HepG2 (cell line): Measurements from ENCODE around the gene CEP68. TPM values are rescaled to one million over a fixed set of nuclear protein-coding genes. Genes with fewer than 3 reads are reported as not detected.

Experiments used
- CC2D1A ChIP-seq: sonication (generic); formaldehyde crosslinking; IDR thresholded peaks from 2 replicates; pipeline ENCODE4 v1.8.1; 2023; ENCODE audit warnings: mild to moderate bottlenecking, missing genetic modification reagents
- CCAR2 ChIP-seq: fragments of 200-400 bp; formaldehyde crosslinking; optimal IDR thresholded peaks from 2 replicates; pipeline ENCODE3; 2018; ENCODE audit warnings: low read depth, mild to moderate bottlenecking, low read length, moderate library complexity
- GFI1 ChIP-seq: sonication (generic); formaldehyde crosslinking; IDR thresholded peaks from 2 replicates; pipeline ENCODE4 v1.5.0; 2020; ENCODE audit warnings: missing genetic modification reagents, mild to moderate bottlenecking, borderline replicate concordance
- GMEB2 ChIP-seq: IDR thresholded peaks from 2 replicates; pipeline ENCODE4 v1.6.1; 2016; ENCODE audit warnings: missing biosample characterization, missing genetic modification reagents, low read depth
- HNRNPUL1 ChIP-seq: fragments of 200-400 bp; formaldehyde crosslinking; IDR thresholded peaks from 2 replicates; pipeline ENCODE4 v1.6.1; 2017; ENCODE audit warnings: low read depth, mild to moderate bottlenecking, low read length, moderate library complexity
- MZF1 ChIP-seq: sonication (generic); formaldehyde crosslinking; IDR thresholded peaks from 2 replicates; pipeline ENCODE4 v1.8.1; 2023; ENCODE audit warnings: mild to moderate bottlenecking, missing genetic modification reagents, borderline replicate concordance
- NFKB2 ChIP-seq: sonication (generic); formaldehyde crosslinking; IDR thresholded peaks from 2 replicates; pipeline ENCODE4 v1.4.0; 2020; ENCODE audit warnings: missing genetic modification reagents, borderline replicate concordance
- POGK ChIP-seq: sonication (generic); formaldehyde crosslinking; conservative IDR thresholded peaks from 2 replicates; pipeline ENCODE4 v1.8.0; 2022; ENCODE audit warnings: mild to moderate bottlenecking, moderate library complexity, missing genetic modification reagents
- SMARCE1 ChIP-seq: fragments of 450-650 bp; IDR thresholded peaks from 2 replicates; pipeline ENCODE4 v1.6.1; 2017; ENCODE audit warnings: borderline replicate concordance
- SP140L ChIP-seq: sonication (generic); formaldehyde crosslinking; IDR thresholded peaks from 2 replicates; pipeline ENCODE4 v1.4.0; 2020; ENCODE audit warnings: missing genetic modification reagents, borderline replicate concordance
- STAT5B ChIP-seq: sonication (generic); formaldehyde crosslinking; IDR thresholded peaks from 2 replicates; pipeline ENCODE4 v1.4.0; 2020; ENCODE audit warnings: missing genetic modification reagents
- TFDP1 ChIP-seq: IDR thresholded peaks from 2 replicates; pipeline ENCODE4 v1.6.1; 2016; ENCODE audit warnings: missing compliant biosample characterization, missing genetic modification reagents, borderline replicate concordance
- TRAFD1 ChIP-seq: sonication (generic); formaldehyde crosslinking; IDR thresholded peaks from 2 replicates; pipeline ENCODE4 v1.5.1; 2020; ENCODE audit warnings: missing genetic modification reagents, mild to moderate bottlenecking, borderline replicate concordance
- ZBTB33 ChIP-seq: sonication (generic); formaldehyde crosslinking; IDR thresholded peaks from 2 replicates; pipeline ENCODE4 v1.4.0; 2020; ENCODE audit warnings: missing genetic modification reagents
- ZNF18 ChIP-seq: sonication (generic); formaldehyde crosslinking; IDR thresholded peaks from 2 replicates; pipeline ENCODE4 v1.8.0; 2022; ENCODE audit warnings: mild to moderate bottlenecking, missing genetic modification reagents; ENCODE audit not compliant: insufficient replicate concordance
- ZNF317 ChIP-seq: sonication (generic); formaldehyde crosslinking; IDR thresholded peaks from 2 replicates; pipeline ENCODE4 v1.5.0; 2020; ENCODE audit warnings: mild to moderate bottlenecking, missing genetic modification reagents
- ZNF33B ChIP-seq: sonication (generic); formaldehyde crosslinking; IDR thresholded peaks from 2 replicates; pipeline ENCODE4 v1.5.1; 2020; ENCODE audit warnings: mild to moderate bottlenecking, missing genetic modification reagents
- ZNF496 ChIP-seq: sonication (generic); formaldehyde crosslinking; IDR thresholded peaks from 2 replicates; pipeline ENCODE4 v1.8.1; 2023; ENCODE audit warnings: mild to moderate bottlenecking, moderate library complexity, missing genetic modification reagents; ENCODE audit not compliant: insufficient replicate concordance
- ZNF556 ChIP-seq: sonication (generic); formaldehyde crosslinking; IDR thresholded peaks from 2 replicates; pipeline ENCODE4 v1.4.0; 2020; ENCODE audit warnings: mild to moderate bottlenecking, missing genetic modification reagents, borderline replicate concordance
- ZNF652 ChIP-seq: IDR thresholded peaks from 2 replicates; pipeline ENCODE4 v1.6.1; 2016; ENCODE audit warnings: low read depth, borderline replicate concordance
- polyA plus RNA-seq, 8 experiments: library from polyadenylated mRNA; depleted of rRNA in 3 of 8; stranded (reverse) in 7 of 8; unstranded in 1 of 8; fragments of >200 nt; fragmentation: Illumina TruSeq in 4 of 8; extraction: Trizol in 4 of 8; gene quantifications; 2 replicates each; pipeline versions ENCODE4 v1.2.1 to v1.2.3, GENCODE V29; 2011 to 2016; ENCODE audit warnings: low read depth in 4 of 8, missing spikeins in 1 of 8, mixed read lengths in 1 of 8; ENCODE audit not compliant: insufficient read depth in 1 of 8
- total RNA-seq, 5 experiments: library from RNA; depleted of rRNA; stranded (reverse); fragments of >200 nt; fragmentation: Illumina TruSeq; extraction: Trizol; gene quantifications; 2 replicates each; pipeline ENCODE4 v1.2.3, GENCODE V29; 2016; ENCODE audit warnings: low read depth in 1 of 5

CEP68 gene
- total and polyA plus RNA-seq, 2 of the 13 experiments (the other 11 are each of a cell fraction or from before 2014, with no cell fraction given) = 5.7 to 9.3 TPM

GRCh38 chr2:65129286-65129825 is 73.1 kb downstream of the CEP68 start (continued):
- TF ChIP-seq TFDP1 (no peak), POGK (CRISPR knock-in tag) (no peak), GMEB2 (no peak), ZNF317 (no peak), SMARCE1 (no peak), ZNF33B (CRISPR knock-in tag) (peak; percentile 41; the same call in 1 of the 2 replicates), TRAFD1 (no peak), ZNF496 (CRISPR knock-in tag) (no peak), CCAR2 (no peak), ZNF652 (no peak), HNRNPUL1 (no peak), ZNF18 (peak; percentile 95), ZNF556 (no peak), CC2D1A (CRISPR knock-in tag) (no peak), ZBTB33 (no peak), NFKB2 (CRISPR knock-in tag) (no peak), STAT5B (no peak), SP140L (CRISPR knock-in tag) (no peak), MZF1 (CRISPR knock-in tag) (no peak), GFI1 (no peak)
